Skin epidermis (tissue), 12 donors: ENCODE measurements around the gene TMX1.
A peak's percentile ranks its signal among the peaks of the same experiment; 100 is the strongest.

Experiments
- H3K27ac ChIP-seq, 21 experiments: fragments of 200-600 bp; sonication (generic) in 11 of 21; one replicate each; pipeline ENCODE4 v1.5.0; 2020; ENCODE audit warnings: mild to moderate bottlenecking in 3 of 21, inconsistent platforms in 2 of 21, moderate library complexity in 2 of 21
- H3K4me3 ChIP-seq, 7 experiments: fragments of 200-600 bp; sonication (generic) in 2 of 7; one replicate each; pipeline ENCODE4 v1.5.0; 2020; ENCODE audit warnings: inconsistent platforms in 2 of 7, mild to moderate bottlenecking in 2 of 7, moderate library complexity in 1 of 7

The TMX1 gene

GRCh38 chr14:51289169-51289568 lies 49.1 kb downstream of the TMX1 start:
- no peak overlapping the region for H3K4me3 ChIP-seq
- H3K27ac ChIP-seq: no peak overlapping the region

DNA sequence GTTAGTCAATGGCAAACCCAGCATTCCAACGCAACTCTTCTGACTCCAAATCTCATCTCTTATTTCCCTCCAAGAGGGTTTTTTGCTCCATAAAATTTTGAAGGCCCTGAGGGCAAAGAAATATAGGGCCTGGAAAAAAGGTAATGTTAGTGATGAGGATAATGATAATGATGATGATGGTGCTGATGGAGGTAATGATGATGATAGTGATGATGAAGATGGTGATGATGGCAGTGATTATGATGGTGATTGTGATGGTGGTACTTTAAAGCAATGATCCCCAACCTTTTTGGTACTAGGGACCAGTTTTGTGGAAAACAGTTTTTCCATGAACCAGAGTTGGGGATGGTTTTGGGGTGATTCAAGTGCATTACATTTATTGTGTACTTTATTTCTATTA lies 50.1 kb downstream of the TMX1 start:
- Histone ChIP-seq H3K27ac (no peak overlapping the region), H3K4me3 (no peak overlapping the region)

- Histone ChIP-seq H3K4me3 (no peak overlapping the region), H3K27ac (peak overlapping the region in 1 of 21 experiments; percentile 67)
Measured at GRCh38 chr14:51291016-51291415, 51.0 kb downstream of the TMX1 start.

- peak overlapping the region in 18 of 21 experiments; percentile 4 to 89 (median 58) for H3K27ac ChIP-seq
- H3K4me3 ChIP-seq: no peak overlapping the region
Measured at GRCh38 chr14:51293149-51293911, 53.3 kb downstream of the TMX1 start.

GRCh38 chr14:51293912-51294389 lies 53.9 kb downstream of the TMX1 start:
- Histone ChIP-seq H3K27ac (peak overlapping the region in 18 of 21 experiments; percentile 14 to 89 (median 58)), H3K4me3 (no peak overlapping the region)

GRCh38 chr14:51294951-51295525 lies 55.0 kb downstream of the TMX1 start:
- Histone ChIP-seq H3K4me3 (no peak overlapping the region), H3K27ac (peak overlapping the region in 8 of 21 experiments; percentile 12 to 89 (median 64))

DNA sequence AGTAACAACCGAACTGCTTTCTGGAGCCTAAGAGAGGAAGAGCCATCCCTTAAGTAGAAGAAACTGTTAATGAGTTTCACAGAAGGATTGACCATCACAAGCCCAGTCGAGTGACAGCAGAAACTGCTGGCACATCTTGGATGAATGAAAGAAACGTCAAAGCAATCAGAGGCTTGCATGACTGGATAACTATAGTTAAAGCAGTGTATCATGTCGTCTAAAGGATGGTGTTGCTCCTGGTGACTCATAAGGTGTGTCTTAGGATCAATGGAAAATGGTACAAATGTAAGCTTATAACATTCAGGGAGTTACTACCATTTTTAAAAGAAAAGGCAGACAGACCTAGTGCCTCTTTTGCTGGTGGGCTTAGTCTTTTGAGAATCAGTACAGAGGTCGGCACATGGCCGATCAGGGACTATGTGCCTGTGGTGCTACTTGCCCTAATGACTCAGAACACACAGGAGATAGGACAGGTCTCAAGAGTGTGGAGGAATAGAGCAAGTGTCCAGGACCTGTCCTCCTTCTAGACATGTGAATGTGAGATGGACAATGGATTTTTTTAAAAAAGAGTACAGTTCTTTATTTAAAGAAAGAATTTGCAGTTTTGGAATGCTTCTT lies 55.7 kb downstream of the TMX1 start:
- Histone ChIP-seq H3K4me3 (no peak overlapping the region), H3K27ac (no peak overlapping the region)

DNA sequence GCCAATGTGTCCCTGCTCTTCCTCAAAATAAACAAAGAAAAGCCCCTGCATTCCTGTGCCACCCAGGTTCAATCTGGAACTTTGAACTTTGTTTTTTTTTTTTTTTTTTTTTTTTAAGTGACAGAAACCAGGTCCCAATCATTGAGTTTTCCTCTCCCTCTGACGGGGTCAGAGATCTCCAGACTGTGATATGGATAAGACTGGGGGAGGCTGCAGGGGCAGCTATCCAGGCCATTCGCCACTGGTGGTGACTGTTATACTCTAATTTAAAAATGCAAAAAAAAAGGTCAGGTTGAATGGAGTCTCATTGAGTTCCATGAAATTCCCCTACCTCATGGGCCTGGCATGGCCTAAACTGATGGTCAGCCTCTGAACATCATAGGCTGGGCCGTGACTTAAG lies 57.0 kb downstream of the TMX1 start:
- H3K27ac ChIP-seq: no peak overlapping the region
- H3K4me3 ChIP-seq: no peak overlapping the region

- peak overlapping the region in 2 of 21 experiments; percentile 11 to 20 for H3K27ac ChIP-seq
Measured at GRCh38 chr14:51298895-51299294, 58.8 kb downstream of the TMX1 start.

GRCh38 chr14:51302295-51303030 lies 62.4 kb downstream of the TMX1 start:
- Histone ChIP-seq H3K4me3 (no peak overlapping the region), H3K27ac (no peak overlapping the region)

More at GRCh38 chr14:51298895-51299294, 58.8 kb downstream of the TMX1 start:
- no peak overlapping the region for H3K4me3 ChIP-seq

DNA sequence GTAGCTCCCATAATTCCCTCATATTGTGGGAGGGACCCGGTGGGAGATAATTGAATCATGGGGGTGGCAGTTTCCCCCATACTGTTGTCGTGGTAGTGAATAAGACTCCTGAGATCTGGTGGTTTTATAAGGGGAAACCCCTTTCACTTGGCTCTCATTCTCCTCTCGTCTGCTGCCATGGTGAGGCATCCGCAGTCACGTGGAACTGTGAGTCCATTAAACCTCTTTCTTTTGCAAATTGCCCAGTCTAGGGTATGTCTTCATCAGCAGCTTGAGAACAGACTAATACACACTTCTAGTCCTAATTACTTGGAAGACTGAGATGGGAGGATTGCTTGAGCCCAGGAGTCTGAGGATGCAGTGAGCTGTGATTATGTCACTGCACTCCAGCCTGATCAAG lies 64.4 kb downstream of the TMX1 start:
- Histone ChIP-seq H3K27ac (peak overlapping the region in 9 of 21 experiments; percentile 20 to 75 (median 45)), H3K4me3 (no peak overlapping the region)

- H3K4me3 ChIP-seq: no peak overlapping the region
- peak overlapping the region in 14 of 21 experiments; percentile 8 to 78 (median 57) for H3K27ac ChIP-seq
Measured at GRCh38 chr14:51304941-51305340, 64.9 kb downstream of the TMX1 start.

GRCh38 chr14:51305751-51306150 lies 65.7 kb downstream of the TMX1 start:
- Histone ChIP-seq H3K27ac (peak overlapping the region in 12 of 21 experiments; percentile 8 to 78 (median 57)), H3K4me3 (no peak overlapping the region)
